Forelimb muscle (tissue), 1 donor: ENCODE data around the gene SCO1. TPM values are rescaled to one million over a fixed set of nuclear protein-coding genes. Genes with fewer than 3 reads are reported as not detected.

ENCODE experiments used
- polyA plus RNA-seq: library from polyadenylated mRNA; unstranded; fragments of 120-200 nt; gene quantifications from one replicate; pipeline ENCODE4 v1.2.1, GENCODE V29; 2013; ENCODE audit not compliant: insufficient read length

SCO1 gene
- polyA plus RNA-seq, 1 donor: 26.1 TPM

Other genes with a start within 250 kb of the SCO1 start
- 0.27 TPM for gene MYH4, start 228.0 kb downstream of the SCO1 start, polyA plus RNA-seq
- 12.1 TPM for gene MYH1, start 179.0 kb downstream of the SCO1 start, polyA plus RNA-seq
- gene MYH2, start 147.9 kb downstream of the SCO1 start, polyA plus RNA-seq: 74.3 TPM
- 15,569 TPM for gene MYH3, start 40.2 kb downstream of the SCO1 start, polyA plus RNA-seq
- gene ADPRM, start 61 bp upstream of the SCO1 start, polyA plus RNA-seq: 21.4 TPM
- gene TMEM220, start 32.5 kb upstream of the SCO1 start, polyA plus RNA-seq: 11.3 TPM
- 0.23 TPM for gene TMEM238L, start 106.6 kb upstream of the SCO1 start, polyA plus RNA-seq
- 0.06 TPM for gene PIRT, start 140.6 kb upstream of the SCO1 start, polyA plus RNA-seq